HepG2 (cell line): Measurements from ENCODE around the gene BCL2L1. TPM values are rescaled to one million over a fixed set of nuclear protein-coding genes. Genes with fewer than 3 reads are reported as not detected.

Source experiments
- ARID2 ChIP-seq: sonication (generic); formaldehyde crosslinking; IDR thresholded peaks from 2 replicates; pipeline ENCODE4 v1.8.1; 2022; ENCODE audit warnings: mild to moderate bottlenecking, missing genetic modification reagents, borderline replicate concordance
- BRD4 ChIP-seq: sonication (generic); formaldehyde crosslinking; IDR thresholded peaks from 2 replicates; pipeline ENCODE4 v1.4.0; 2020; ENCODE audit warnings: missing genetic modification reagents
- GLMP ChIP-seq: sonication (generic); formaldehyde crosslinking; IDR thresholded peaks from 2 replicates; pipeline ENCODE4 v1.9.0; 2021; ENCODE audit warnings: missing genetic modification reagents, mild to moderate bottlenecking, borderline replicate concordance
- GPN1 ChIP-seq: sonication (generic); formaldehyde crosslinking; IDR thresholded peaks from 2 replicates; pipeline ENCODE4 v1.5.1; 2020; ENCODE audit warnings: missing genetic modification reagents, borderline replicate concordance
- HOXA5 ChIP-seq: sonication (generic); formaldehyde crosslinking; IDR thresholded peaks from 2 replicates; pipeline ENCODE4 v1.4.0; 2020; ENCODE audit warnings: missing genetic modification reagents
- MEIS1 ChIP-seq: sonication (generic); formaldehyde crosslinking; IDR thresholded peaks from 2 replicates; pipeline ENCODE4 v1.9.0; 2021; ENCODE audit warnings: mild to moderate bottlenecking, missing genetic modification reagents, moderate library complexity, borderline replicate concordance
- PCBP2 ChIP-seq: fragments of 200-400 bp; formaldehyde crosslinking; optimal IDR thresholded peaks from 2 replicates; pipeline ENCODE3; 2018; ENCODE audit warnings: low read length, low read depth; ENCODE audit not compliant: poor library complexity, severe bottlenecking
- PITX1 ChIP-seq: sonication (generic); formaldehyde crosslinking; IDR thresholded peaks from 2 replicates; pipeline ENCODE4 v1.5.1; 2020; ENCODE audit warnings: mild to moderate bottlenecking, missing genetic modification reagents
- POLR2AphosphoS2 ChIP-seq: IDR thresholded peaks from 2 replicates; pipeline ENCODE4 v1.6.1; 2011; ENCODE audit warnings: low read depth, low read length, improper control_type of control experiment
- SALL2 ChIP-seq: sonication (generic); formaldehyde crosslinking; IDR thresholded peaks from 2 replicates; pipeline ENCODE4 v1.8.1; 2023; ENCODE audit warnings: mild to moderate bottlenecking, missing genetic modification reagents, inconsistent platforms
- TFDP1 ChIP-seq: IDR thresholded peaks from 2 replicates; pipeline ENCODE4 v1.6.1; 2016; ENCODE audit warnings: missing compliant biosample characterization, missing genetic modification reagents, borderline replicate concordance
- ZFP62 ChIP-seq: sonication (generic); formaldehyde crosslinking; IDR thresholded peaks from 2 replicates; pipeline ENCODE4 v1.4.0; 2020; ENCODE audit warnings: missing genetic modification reagents
- ZHX2 ChIP-seq, 2 experiments: sonication (generic) in 1 of 2; formaldehyde crosslinking in 1 of 2; IDR thresholded peaks; 2 replicates each; pipeline versions ENCODE4 v1.6.1 to v1.9.0; 2014 to 2022; ENCODE audit warnings: antibody characterized with exemption in 1 of 2, borderline replicate concordance in 1 of 2, inconsistent platforms in 1 of 2, low read depth in 1 of 2, missing genetic modification reagents in 1 of 2
- ZNF513 ChIP-seq: sonication (generic); formaldehyde crosslinking; conservative IDR thresholded peaks from 2 replicates; pipeline ENCODE4 v1.5.0; 2020; ENCODE audit warnings: missing genetic modification reagents
- ZNF547 ChIP-seq: sonication (generic); formaldehyde crosslinking; IDR thresholded peaks from 2 replicates; pipeline ENCODE4 v1.5.1; 2020; ENCODE audit warnings: mild to moderate bottlenecking, missing genetic modification reagents
- ZXDC ChIP-seq: sonication (generic); formaldehyde crosslinking; IDR thresholded peaks from 2 replicates; pipeline ENCODE4 v1.5.0; 2020; ENCODE audit warnings: mild to moderate bottlenecking, missing genetic modification reagents
- polyA plus RNA-seq, 8 experiments: library from polyadenylated mRNA; depleted of rRNA in 3 of 8; stranded (reverse) in 7 of 8; unstranded in 1 of 8; fragments of >200 nt; fragmentation: Illumina TruSeq in 4 of 8; extraction: Trizol in 4 of 8; gene quantifications; 2 replicates each; pipeline versions ENCODE4 v1.2.1 to v1.2.3, GENCODE V29; 2011 to 2016; ENCODE audit warnings: low read depth in 4 of 8, missing spikeins in 1 of 8, mixed read lengths in 1 of 8; ENCODE audit not compliant: insufficient read depth in 1 of 8
- total RNA-seq, 5 experiments: library from RNA; depleted of rRNA; stranded (reverse); fragments of >200 nt; fragmentation: Illumina TruSeq; extraction: Trizol; gene quantifications; 2 replicates each; pipeline ENCODE4 v1.2.3, GENCODE V29; 2016; ENCODE audit warnings: low read depth in 1 of 5

BCL2L1 gene
- total and polyA plus RNA-seq, 2 of the 13 experiments (the other 11 are each of a cell fraction or from before 2014, with no cell fraction given), result 164 to 258 TPM

GRCh38 chr20:31662372-31662854 lies 60.3 kb downstream of the BCL2L1 start (continued):
- TF ChIP-seq ZXDC (CRISPR knock-in tag), result no peak
- TF ChIP-seq ZNF513 (CRISPR knock-in tag), result no peak
- no peak for TF ChIP-seq TFDP1
- TF ChIP-seq PCBP2, result no peak
- 0 out of 2 replicates have a peak, but pooled peaks have one; percentile 7 for TF ChIP-seq MEIS1 (CRISPR knock-in tag)
- TF ChIP-seq GPN1 (CRISPR knock-in tag), result no peak
- TF ChIP-seq ZHX2 (IDR thresholded peaks at IDR 0.05; ENCODE audit: low read depth), result no peak
- TF ChIP-seq ZHX2 (CRISPR knock-in tag; IDR thresholded peaks at IDR 0.05; ENCODE audit: borderline replicate concordance), result peak; percentile 38; the same call in 1 of the 2 replicates
- 0 out of 2 replicates have a peak, but pooled peaks have one; percentile 7 for TF ChIP-seq BRD4 (CRISPR knock-in tag)
- no peak for TF ChIP-seq ZFP62 (CRISPR knock-in tag)
- TF ChIP-seq ZNF547 (CRISPR knock-in tag), result 0 out of 2 replicates have a peak, but pooled peaks have one; percentile 53
- TF ChIP-seq SALL2 (CRISPR knock-in tag), result no peak
- TF ChIP-seq HOXA5 (CRISPR knock-in tag), result 0 out of 2 replicates have a peak, but pooled peaks have one; percentile 35
- no peak for TF ChIP-seq POLR2AphosphoS2
- 0 out of 2 replicates have a peak, but pooled peaks have one; percentile 77 for TF ChIP-seq ARID2
- no peak for TF ChIP-seq GLMP (CRISPR knock-in tag)
- no peak for TF ChIP-seq PITX1 (CRISPR knock-in tag)
